ENCODE data around the gene FYN. TPM values are rescaled to one million over a fixed set of nuclear protein-coding genes. Genes with fewer than 3 reads are reported as not detected.
A peak's percentile ranks its signal among the peaks of the same experiment; 100 is the strongest.
"Not testable (repeated sequence)": the region's sequence is repeated elsewhere in the genome, so short reads cannot be mapped to it uniquely, and the experiment has no call there.

Gene FYN
- polyA plus RNA-seq, 3 donors: 88.4 to 149 (median 114) TPM

- Histone ChIP-seq H3K27ac (ENCODE audit: low read depth in 1 of 2, low read length in 2 of 2) (no peak overlapping the region), H3K79me2 (ENCODE audit: insufficient read depth, low read length) (no peaks in the 10 kb centered on the region), H3K27me3 (ENCODE audit: control insufficient read depth in 2 of 2, insufficient read depth in 2 of 2, low read length in 2 of 2) (no peaks in the 10 kb centered on the region), H3K9me3 (replicated peaks in 1 of 2; ENCODE audit: control insufficient read depth in 1 of 2, insufficient read depth in 1 of 2, low read length in 2 of 2) (no peaks in the 10 kb centered on the region), H4K20me1 (ENCODE audit: insufficient read depth, low read length) (no peaks in the 10 kb centered on the region), H2AFZ (ENCODE audit: insufficient read depth, low read depth, low read length, poor library complexity, severe bottlenecking) (no peak overlapping the region), H3K4me3 (replicated peaks in 1 of 3; ENCODE audit: low read depth in 2 of 3, low read length in 3 of 3) (no peak overlapping the region), H3K4me2 (replicated peaks; ENCODE audit: extremely low read depth, low read length, poor library complexity, severe bottlenecking) (no peak overlapping the region), H3K9ac (ENCODE audit: insufficient read depth, low read length, poor library complexity, severe bottlenecking) (no peak overlapping the region), H3K36me3 (replicated peaks in 1 of 2; ENCODE audit: control insufficient read depth in 1 of 2, insufficient read depth in 2 of 2, low read length in 2 of 2) (no peaks in the 10 kb centered on the region), H3K4me1 (ENCODE audit: control insufficient read depth in 1 of 2, insufficient read depth in 2 of 2, low read length in 2 of 2) (no peaks in the 10 kb centered on the region)
- intact Hi-C loops (cut with micrococcal nuclease): no loop called here
- Mint-ChIP-seq H3K36me3 (peaks cover 3 to 10% of the 10 kb centered on the region in 2 donors), H3K27me3 (ENCODE audit: low read depth in 3 of 3) (peaks cover 0 to 3% (median under 1%) of the 10 kb centered on the region in 3 donors), H3K4me1 (peaks cover 5% of the 10 kb centered on the region), H3K4me3 (no peak overlapping the region), H3K27ac (peak overlapping the region in 1 of 7 donors; percentile 7), H3K9me3 (peaks cover 0 to 2% (median 0%) of the 10 kb centered on the region in 7 donors)
- peak; percentile 35 to 45 (median 35) for DNase-seq
- WGBS (ENCODE audit: insufficient coverage): 31% methylated on average over 4 of the region's 7 CpGs
- TF ChIP-seq CTCF (IDR thresholded peaks at IDR 0.05): peak; percentile 60
Observed at GRCh38 chr6:111642463-111643158, 230.6 kb downstream of the FYN start.

- H3K79me2 ChIP-seq (ENCODE audit: insufficient read depth, low read length): no peaks in the 10 kb centered on the region
- no peaks in the 10 kb centered on the region for H3K9me3 ChIP-seq (replicated peaks in 1 of 2; ENCODE audit: control insufficient read depth in 1 of 2, insufficient read depth in 1 of 2, low read length in 2 of 2)
- H3K4me1 ChIP-seq (ENCODE audit: control insufficient read depth in 1 of 2, insufficient read depth in 2 of 2, low read length in 2 of 2): no peaks in the 10 kb centered on the region
- no peak overlapping the region for H3K9ac ChIP-seq (ENCODE audit: insufficient read depth, low read length, poor library complexity, severe bottlenecking)
- no peak for TF ChIP-seq CTCF (IDR thresholded peaks at IDR 0.05)
- H3K27me3 Mint-ChIP-seq (ENCODE audit: low read depth in 3 of 3): peaks cover 0 to 2% (median 2%) of the 10 kb centered on the region in 3 donors
- no peaks in the 10 kb centered on the region for H3K27me3 ChIP-seq (ENCODE audit: control insufficient read depth in 2 of 2, insufficient read depth in 2 of 2, low read length in 2 of 2)
- H3K36me3 Mint-ChIP-seq: peaks cover 0 to 3% of the 10 kb centered on the region in 2 donors
- DNase-seq: no peak
- no peak overlapping the region for H3K27ac ChIP-seq (ENCODE audit: low read depth in 1 of 2, low read length in 2 of 2)
- H3K9me3 Mint-ChIP-seq: peaks cover 0 to 2% (median 0%) of the 10 kb centered on the region in 7 donors
- H4K20me1 ChIP-seq (ENCODE audit: insufficient read depth, low read length): no peaks in the 10 kb centered on the region
- no peaks in the 10 kb centered on the region for H3K36me3 ChIP-seq (replicated peaks in 1 of 2; ENCODE audit: control insufficient read depth in 1 of 2, insufficient read depth in 2 of 2, low read length in 2 of 2)
- intact Hi-C loops (cut with micrococcal nuclease): no loop called here
- no peak overlapping the region for H3K4me2 ChIP-seq (replicated peaks; ENCODE audit: extremely low read depth, low read length, poor library complexity, severe bottlenecking)
- H3K27ac Mint-ChIP-seq: no peak overlapping the region
- no peak overlapping the region for H2AFZ ChIP-seq (ENCODE audit: insufficient read depth, low read depth, low read length, poor library complexity, severe bottlenecking)
- H3K4me3 Mint-ChIP-seq: no peak overlapping the region
- H3K4me1 Mint-ChIP-seq: peaks cover 5% of the 10 kb centered on the region
- no peak overlapping the region for H3K4me3 ChIP-seq (replicated peaks in 1 of 3; ENCODE audit: low read depth in 2 of 3, low read length in 3 of 3)
Observed at GRCh38 chr6:111639266-111639665, 234.0 kb downstream of the FYN start.

- peaks cover 2 to 11% (median 5%) of the 10 kb centered on the region in 3 donors for H3K27me3 Mint-ChIP-seq (ENCODE audit: low read depth in 3 of 3)
- H3K9me3 ChIP-seq (replicated peaks in 1 of 2; ENCODE audit: control insufficient read depth in 1 of 2, insufficient read depth in 1 of 2, low read length in 2 of 2); H3K4me3 ChIP-seq (replicated peaks in 1 of 3; ENCODE audit: low read depth in 2 of 3, low read length in 3 of 3); H2AFZ ChIP-seq (ENCODE audit: insufficient read depth, low read depth, low read length, poor library complexity, severe bottlenecking); H3K9me3 Mint-ChIP-seq; H3K27ac ChIP-seq (ENCODE audit: low read depth in 1 of 2, low read length in 2 of 2); H4K20me1 ChIP-seq (ENCODE audit: insufficient read depth, low read length); H3K4me3 Mint-ChIP-seq; H3K27ac Mint-ChIP-seq; H3K4me1 ChIP-seq (ENCODE audit: control insufficient read depth in 1 of 2, insufficient read depth in 2 of 2, low read length in 2 of 2); intact Hi-C loops (cut with micrococcal nuclease); H3K79me2 ChIP-seq (ENCODE audit: insufficient read depth, low read length); DNase-seq; H3K36me3 ChIP-seq (replicated peaks in 1 of 2; ENCODE audit: control insufficient read depth in 1 of 2, insufficient read depth in 2 of 2, low read length in 2 of 2); H3K4me1 Mint-ChIP-seq; H3K4me2 ChIP-seq (replicated peaks; ENCODE audit: extremely low read depth, low read length, poor library complexity, severe bottlenecking); H3K27me3 ChIP-seq (ENCODE audit: control insufficient read depth in 2 of 2, insufficient read depth in 2 of 2, low read length in 2 of 2); H3K9ac ChIP-seq (ENCODE audit: insufficient read depth, low read length, poor library complexity, severe bottlenecking); H3K36me3 Mint-ChIP-seq: not testable (repeated sequence)
- no CpG with 5 or more reads among the region's 1 CpG for whole genome bisulfite sequencing (ENCODE audit: insufficient coverage)
Observed at GRCh38 chr6:111634981-111635380, 238.3 kb downstream of the FYN start.

Data from CD14-positive monocyte (primary cell).